Immature natural killer cell (primary cell): ENCODE data around the gene TC2N. TPM values are rescaled to one million over a fixed set of nuclear protein-coding genes. Genes with fewer than 3 reads are reported as not detected.
A peak's percentile ranks its signal among the peaks of the same experiment; 100 is the strongest.
"Not testable (repeated sequence)": the region's sequence is repeated elsewhere in the genome, so short reads cannot be mapped to it uniquely, and the experiment has no call there.

Source experiments
- DNase-seq, 3 donors: peaks; one replicate each; pipeline ENCODE4 v3.0.0; 2022; ENCODE audit warnings: mixed read lengths in 1 of 3
- H3K27ac Mint-ChIP-seq, 6 donors: one replicate each; pipeline ENCODE4 v1.8.0; 2020; ENCODE audit warnings: mixed read lengths in 6 of 6, mild to moderate bottlenecking in 5 of 6, inconsistent platforms in 4 of 6, moderate library complexity in 3 of 6
- H3K27me3 Mint-ChIP-seq, 3 donors: one replicate each; pipeline ENCODE4 v1.8.0; 2020 to 2021; ENCODE audit warnings: low read depth in 3 of 3, mild to moderate bottlenecking in 3 of 3, mixed read lengths in 3 of 3, moderate library complexity in 3 of 3, inconsistent platforms in 1 of 3
- H3K36me3 Mint-ChIP-seq, 3 donors: one replicate each; pipeline ENCODE4 v1.8.0; 2020; ENCODE audit warnings: mixed read lengths in 3 of 3, inconsistent platforms in 2 of 3, mild to moderate bottlenecking in 2 of 3
- H3K4me1 Mint-ChIP-seq, 2 donors: one replicate each; pipeline ENCODE4 v1.8.0; 2020; ENCODE audit warnings: inconsistent platforms in 2 of 2, mild to moderate bottlenecking in 2 of 2, mixed read lengths in 2 of 2, moderate library complexity in 1 of 2
- H3K4me3 Mint-ChIP-seq, 5 donors: one replicate each; pipeline ENCODE4 v1.8.0; 2020; ENCODE audit warnings: mild to moderate bottlenecking in 5 of 5, mixed read lengths in 5 of 5, inconsistent platforms in 3 of 5, moderate library complexity in 3 of 5
- H3K9me3 Mint-ChIP-seq, 6 donors: one replicate each; pipeline ENCODE4 v1.8.0; 2020; ENCODE audit warnings: mild to moderate bottlenecking in 6 of 6, mixed read lengths in 6 of 6, inconsistent platforms in 4 of 6, moderate library complexity in 3 of 6
- polyA plus RNA-seq, 3 donors: library from polyadenylated mRNA; unstranded; fragments of 300-500 nt; fragmentation: Illumina TruSeq; gene quantifications; one replicate each; pipeline ENCODE4 v1.2.3, GENCODE V29; 2021

Gene TC2N
- polyA plus RNA-seq, 3 donors from 2014 or later = 97.4 to 158 (median 112) TPM

- no peak overlapping the region for H3K4me3 Mint-ChIP-seq
- no peak overlapping the region for H3K27ac Mint-ChIP-seq
- peaks cover 48 to 61% of the 10 kb centered on the region in 2 donors for H3K4me1 Mint-ChIP-seq
- H3K9me3 Mint-ChIP-seq = no peaks in the 10 kb centered on the region
- H3K27me3 Mint-ChIP-seq = peaks cover 0 to 4% (median 0%) of the 10 kb centered on the region in 3 donors
- DNase-seq = no peak
- peaks cover 0 to 6% (median 0%) of the 10 kb centered on the region in 3 donors for H3K36me3 Mint-ChIP-seq
Observed at GRCh38 chr14:91830777-91831176, 36.6 kb downstream of the TC2N start.

GRCh38 chr14:91829511-91829910 is 37.8 kb downstream of the TC2N start:
- Mint-ChIP-seq H3K4me3 (peak overlapping the region in 1 of 5 donors; percentile 11), H3K27me3 (peaks cover 0 to 2% (median 0%) of the 10 kb centered on the region in 3 donors), H3K27ac (peak overlapping the region in 3 of 6 donors; percentile 19 to 49 (median 32)), H3K36me3 (peaks cover 0 to 6% (median 3%) of the 10 kb centered on the region in 3 donors), H3K4me1 (peaks cover 43 to 57% of the 10 kb centered on the region in 2 donors), H3K9me3 (no peaks in the 10 kb centered on the region)
- no peak for DNase-seq

GRCh38 chr14:91827746-91828145 is 39.6 kb downstream of the TC2N start:
- Mint-ChIP-seq H3K27me3 (peaks cover 0 to 2% (median 0%) of the 10 kb centered on the region in 3 donors), H3K4me3 (peak overlapping the region in 1 of 5 donors; percentile 14), H3K27ac (peak overlapping the region in 1 of 6 donors; percentile 18), H3K4me1 (peaks cover 39 to 55% of the 10 kb centered on the region in 2 donors), H3K36me3 (peaks cover 0 to 6% (median 3%) of the 10 kb centered on the region in 3 donors), H3K9me3 (no peaks in the 10 kb centered on the region)
- DNase-seq = no peak

GRCh38 chr14:91817566-91818325 is 49.6 kb downstream of the TC2N start:
- DNase-seq = no peak

GRCh38 chr14:91814317-91814716 is 53.0 kb downstream of the TC2N start:
- Mint-ChIP-seq H3K4me1 (peaks cover 46 to 57% of the 10 kb centered on the region in 2 donors), H3K4me3 (no peak overlapping the region), H3K36me3 (peaks cover 48 to 57% (median 48%) of the 10 kb centered on the region in 3 donors), H3K27ac (peak overlapping the region in 2 of 6 donors; percentile 55 to 60), H3K27me3 (no peaks in the 10 kb centered on the region), H3K9me3 (peaks cover 0 to 17% (median 11%) of the 10 kb centered on the region in 6 donors)
- DNase-seq = no peak

More at GRCh38 chr14:91817566-91818325, 49.6 kb downstream of the TC2N start:
- Mint-ChIP-seq H3K27me3 (no peaks in the 10 kb centered on the region), H3K4me3 (peak overlapping the region in 1 of 5 donors; percentile 22), H3K9me3 (peaks cover 0 to 13% (median under 1%) of the 10 kb centered on the region in 6 donors), H3K4me1 (peaks cover 46 to 91% of the 10 kb centered on the region in 2 donors), H3K27ac (peak overlapping the region in 2 of 6 donors; percentile 8 to 52), H3K36me3 (peaks cover 22 to 42% (median 40%) of the 10 kb centered on the region in 3 donors)

- Mint-ChIP-seq H3K27me3 (peaks cover 0 to 2% (median 0%) of the 10 kb centered on the region in 3 donors), H3K27ac (no peak overlapping the region), H3K36me3 (peaks cover 68 to 70% (median 69%) of the 10 kb centered on the region in 3 donors), H3K9me3 (peaks cover 12 to 40% (median 22%) of the 10 kb centered on the region in 6 donors), H3K4me1 (peaks cover 19 to 21% of the 10 kb centered on the region in 2 donors), H3K4me3 (no peak overlapping the region)
- DNase-seq = no peak
Observed at GRCh38 chr14:91810699-91811098, 56.6 kb downstream of the TC2N start.

- Mint-ChIP-seq H3K36me3 (peaks cover 59 to 72% (median 71%) of the 10 kb centered on the region in 3 donors), H3K27me3 (peaks cover 0 to 2% (median 0%) of the 10 kb centered on the region in 3 donors), H3K4me3 (no peak overlapping the region), H3K27ac (no peak overlapping the region), H3K9me3 (peaks cover 13 to 41% (median 22%) of the 10 kb centered on the region in 6 donors), H3K4me1 (peaks cover 4 to 7% of the 10 kb centered on the region in 2 donors)
- DNase-seq = no peak
Observed at GRCh38 chr14:91806716-91807115, 60.6 kb downstream of the TC2N start.

- not testable (repeated sequence) for H3K27ac Mint-ChIP-seq
- peaks cover 13 to 40% (median 22%) of the 10 kb centered on the region in 6 donors for H3K9me3 Mint-ChIP-seq
Observed at GRCh38 chr14:91806094-91806493, 61.2 kb downstream of the TC2N start.

GRCh38 chr14:91805659-91806058 is 61.7 kb downstream of the TC2N start:
- Mint-ChIP-seq H3K36me3 (peaks cover 51 to 63% (median 60%) of the 10 kb centered on the region in 3 donors), H3K9me3 (peaks cover 13 to 36% (median 20%) of the 10 kb centered on the region in 6 donors), H3K27me3 (peaks cover 0 to 2% (median 0%) of the 10 kb centered on the region in 3 donors), H3K4me3 (no peak overlapping the region), H3K4me1 (peaks cover 11 to 13% of the 10 kb centered on the region in 2 donors), H3K27ac (no peak overlapping the region)
- DNase-seq = no peak

More at GRCh38 chr14:91806094-91806493, 61.2 kb downstream of the TC2N start:
- H3K27me3 Mint-ChIP-seq, H3K4me3 Mint-ChIP-seq, DNase-seq: not testable (repeated sequence)
- Mint-ChIP-seq H3K36me3 (peaks cover 55 to 67% (median 64%) of the 10 kb centered on the region in 3 donors), H3K4me1 (peaks cover 10 to 13% of the 10 kb centered on the region in 2 donors)

GRCh38 chr14:91801358-91801757 is 66.0 kb downstream of the TC2N start:
- Mint-ChIP-seq H3K27ac (peak overlapping the region in 5 of 6 donors; percentile 20 to 54 (median 40)), H3K4me3 (no peak overlapping the region), H3K27me3 (no peaks in the 10 kb centered on the region), H3K9me3 (peaks cover 7 to 9% (median 7%) of the 10 kb centered on the region in 6 donors), H3K36me3 (peaks cover 16 to 26% (median 22%) of the 10 kb centered on the region in 3 donors), H3K4me1 (peaks cover 8 to 11% of the 10 kb centered on the region in 2 donors)
- peak in 2 of 3 donors; percentile 4 to 25 for DNase-seq

- Mint-ChIP-seq H3K36me3 (peaks cover 18 to 37% (median 29%) of the 10 kb centered on the region in 3 donors), H3K4me3 (no peak overlapping the region)
- DNase-seq = no peak
Observed at GRCh38 chr14:91796617-91797347, 70.6 kb downstream of the TC2N start.

GRCh38 chr14:91793704-91794103 is 73.6 kb downstream of the TC2N start:
- Mint-ChIP-seq H3K4me1 (peaks cover 0 to 2% of the 10 kb centered on the region in 2 donors), H3K27me3 (peaks cover 0 to 4% (median 0%) of the 10 kb centered on the region in 3 donors), H3K27ac (peak overlapping the region in 3 of 6 donors; percentile 58 to 68 (median 61)), H3K9me3 (no peaks in the 10 kb centered on the region), H3K4me3 (no peak overlapping the region), H3K36me3 (peaks cover 28 to 44% (median 33%) of the 10 kb centered on the region in 3 donors)
- DNase-seq = no peak

More at GRCh38 chr14:91796617-91797347, 70.6 kb downstream of the TC2N start:
- Mint-ChIP-seq H3K9me3 (no peaks in the 10 kb centered on the region), H3K27ac (peak overlapping the region in 1 of 6 donors; percentile 42), H3K27me3 (no peaks in the 10 kb centered on the region), H3K4me1 (peaks cover 7 to 8% of the 10 kb centered on the region in 2 donors)

- H3K9me3 Mint-ChIP-seq = no peaks in the 10 kb centered on the region
- H3K36me3 Mint-ChIP-seq = peaks cover 23 to 41% (median 40%) of the 10 kb centered on the region in 3 donors
- H3K27ac Mint-ChIP-seq = no peak overlapping the region
- peaks cover 0 to 2% of the 10 kb centered on the region in 2 donors for H3K4me1 Mint-ChIP-seq
- no peak overlapping the region for H3K4me3 Mint-ChIP-seq
- no peak for DNase-seq
- H3K27me3 Mint-ChIP-seq = peaks cover 0 to 4% (median 1%) of the 10 kb centered on the region in 3 donors
Observed at GRCh38 chr14:91786188-91786587, 81.1 kb downstream of the TC2N start.
